Limb (tissue), 2 donors: ENCODE measurements around the gene TEX29.

Experiments used
- DNase-seq, 2 donors: peaks; one replicate each; pipeline ENCODE4 v3.0.0-alpha.2; 2016; ENCODE audit errors: extremely low spot score in 2 of 2

Gene TEX29

DNA sequence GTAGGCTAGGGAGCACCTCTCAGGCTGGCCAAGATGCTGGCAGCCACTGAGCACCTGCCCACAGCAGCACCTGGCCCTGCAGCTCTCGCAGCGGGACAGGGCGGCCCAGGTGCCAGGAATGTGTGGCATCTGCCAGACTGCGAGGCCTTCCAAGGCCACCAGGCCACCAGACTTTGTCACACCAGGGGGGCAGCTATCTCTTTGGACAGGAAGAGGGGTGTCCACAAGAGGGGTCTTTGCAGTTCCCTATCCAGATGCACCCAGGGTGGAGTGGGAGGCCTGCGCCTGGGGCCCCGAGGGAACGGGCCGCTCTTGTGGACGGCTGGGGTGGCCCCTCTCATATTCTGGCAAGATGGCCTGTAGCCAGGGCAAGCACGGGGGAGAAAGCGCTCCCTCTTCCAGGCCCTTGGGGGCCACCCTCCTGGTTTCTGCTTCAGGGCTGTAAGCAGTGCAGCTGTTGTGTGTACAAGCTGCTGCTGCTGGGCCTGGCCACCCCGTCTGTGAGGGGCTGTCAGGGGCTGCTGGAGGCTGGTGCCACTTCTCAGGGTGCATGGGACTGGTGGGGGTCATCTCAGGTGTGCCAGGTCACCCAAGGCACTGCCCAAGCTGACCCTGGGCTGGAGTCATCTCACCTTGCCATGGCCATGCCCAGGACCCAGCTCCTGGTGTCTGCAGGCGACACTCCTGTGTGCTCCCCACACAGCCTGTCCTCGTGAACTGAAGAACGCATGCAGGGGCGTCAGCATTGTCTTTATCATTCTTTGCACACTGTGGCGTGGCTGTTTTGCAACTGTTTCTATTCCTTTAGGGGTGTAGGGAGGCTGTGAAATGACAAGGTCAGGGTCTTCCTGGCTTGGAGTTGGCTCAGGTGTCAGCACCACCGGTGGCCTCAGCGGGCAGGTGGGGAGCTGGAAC is 1.8 kb downstream of the TEX29 start:
- peak in 1 of 2 donors; percentile 24 for DNase-seq

- no peak for DNase-seq
These were observed 2.5 kb downstream of the TEX29 start for GRCh38 chr13:111322916-111323331.

DNA sequence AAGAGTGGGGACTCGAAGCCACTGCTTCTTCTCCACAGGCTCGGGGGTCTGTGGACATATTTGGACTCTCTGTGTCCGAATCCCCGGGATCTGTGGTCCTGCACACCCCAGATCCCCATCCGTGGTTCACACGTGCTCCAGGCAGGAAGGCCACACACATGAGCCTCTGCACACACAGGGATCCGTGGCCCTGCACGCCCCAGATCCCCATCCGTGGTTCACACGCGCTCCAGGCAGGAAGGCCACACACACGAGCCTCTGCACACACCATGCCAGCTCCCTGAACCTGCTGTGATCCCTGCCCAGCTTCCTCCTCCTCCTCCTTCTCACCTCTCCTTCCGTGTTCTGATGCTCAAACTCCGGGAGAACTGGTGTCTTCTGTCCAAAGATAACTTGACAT is 3.1 kb downstream of the TEX29 start:
- DNase-seq: peak in 1 of 2 donors; percentile 14

DNA sequence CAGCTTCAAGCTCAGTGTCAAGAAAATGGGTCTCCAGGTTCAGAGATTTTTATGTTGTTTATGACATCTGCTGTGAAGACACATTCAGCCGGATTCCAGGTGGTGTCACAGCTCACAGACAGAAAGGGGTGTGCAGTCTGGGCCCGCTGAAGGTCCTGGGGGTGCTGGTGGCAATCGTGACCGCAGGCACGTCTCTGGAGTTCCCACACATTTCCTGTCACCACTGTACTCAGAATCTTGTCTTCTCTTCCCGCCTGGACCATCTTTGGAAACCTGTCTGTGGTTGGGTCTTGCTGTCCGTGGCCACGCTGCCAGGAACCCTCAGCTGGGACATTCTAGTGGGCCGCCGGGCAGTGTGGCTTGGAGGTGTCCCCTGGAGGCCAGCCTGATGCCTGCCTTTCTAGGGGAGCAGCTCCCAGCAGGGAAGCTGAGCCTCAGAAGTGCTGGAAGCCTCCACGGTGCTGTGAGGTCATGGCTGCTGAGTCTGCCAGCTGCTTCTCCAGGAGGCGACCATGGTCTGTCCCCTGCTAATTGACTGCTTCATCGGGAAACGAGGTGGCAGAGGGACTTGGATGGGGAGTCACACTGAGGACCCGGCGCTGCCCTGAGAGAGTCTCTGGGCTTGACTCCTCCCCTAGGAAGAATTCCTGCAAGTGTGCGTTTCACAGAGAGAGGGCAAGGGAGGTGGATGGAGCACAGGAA is 3.7 kb downstream of the TEX29 start:
- DNase-seq: peak in 1 of 2 donors; percentile 27

- DNase-seq: peak in 1 of 2 donors; percentile 21
These were observed 4.3 kb downstream of the TEX29 start for GRCh38 chr13:111324736-111325135.

- peak in 1 of 2 donors; percentile 30 for DNase-seq
These were observed 4.9 kb downstream of the TEX29 start for GRCh38 chr13:111325146-111325890.

GRCh38 chr13:111325941-111326620 is 5.6 kb downstream of the TEX29 start:
- peak in 1 of 2 donors; percentile 17 for DNase-seq

DNA sequence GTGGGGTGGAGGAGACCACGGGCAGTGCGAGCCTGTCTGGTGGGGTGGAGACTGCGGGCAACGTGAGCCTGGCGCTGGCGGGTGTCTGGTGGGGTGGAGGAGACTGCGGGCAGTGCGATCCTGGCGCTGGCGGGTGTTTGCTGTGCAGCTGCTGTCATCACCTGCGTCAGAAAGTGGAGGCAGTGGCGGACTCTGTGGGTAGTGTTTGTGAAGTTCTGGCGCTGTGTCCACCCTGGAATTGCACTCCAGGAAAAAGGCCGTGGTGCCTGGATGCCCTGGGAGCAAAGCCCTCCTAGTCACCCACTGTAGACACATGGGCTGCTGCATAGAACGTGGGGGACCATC is 6.2 kb downstream of the TEX29 start:
- peak in 1 of 2 donors; percentile 14 for DNase-seq

DNA sequence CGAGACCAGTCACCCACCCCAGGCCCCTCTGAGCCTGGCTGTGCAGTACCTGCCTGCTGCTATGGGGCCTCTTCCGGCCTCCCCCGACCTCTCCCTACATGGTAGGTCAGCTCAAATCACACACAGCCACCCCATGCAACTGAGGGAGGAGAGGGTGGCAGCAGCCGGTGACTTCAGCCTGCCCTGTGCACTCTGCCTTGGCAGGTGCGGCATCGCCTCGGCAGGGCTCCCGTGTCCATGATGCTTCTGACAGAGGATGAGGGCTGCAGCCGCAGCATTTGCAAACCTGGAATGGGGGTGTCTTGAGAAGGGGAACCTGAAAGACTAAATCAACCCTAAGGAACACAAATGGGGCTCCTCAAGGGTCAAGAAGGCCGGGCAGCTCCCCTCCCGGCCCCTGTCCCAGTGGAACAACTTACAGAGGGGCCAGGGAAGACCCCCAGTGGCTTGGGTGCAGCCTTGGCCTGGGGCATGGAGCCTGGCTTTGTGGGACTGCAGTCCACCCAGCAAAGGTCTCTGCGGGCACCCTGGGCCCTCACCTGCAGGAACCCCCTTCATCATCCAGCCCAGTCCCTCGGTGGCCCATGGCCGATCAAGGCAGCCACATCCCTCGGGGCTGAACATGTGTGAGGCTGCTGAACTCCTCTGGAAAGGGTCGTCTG is 6.7 kb downstream of the TEX29 start:
- no peak for DNase-seq

DNA sequence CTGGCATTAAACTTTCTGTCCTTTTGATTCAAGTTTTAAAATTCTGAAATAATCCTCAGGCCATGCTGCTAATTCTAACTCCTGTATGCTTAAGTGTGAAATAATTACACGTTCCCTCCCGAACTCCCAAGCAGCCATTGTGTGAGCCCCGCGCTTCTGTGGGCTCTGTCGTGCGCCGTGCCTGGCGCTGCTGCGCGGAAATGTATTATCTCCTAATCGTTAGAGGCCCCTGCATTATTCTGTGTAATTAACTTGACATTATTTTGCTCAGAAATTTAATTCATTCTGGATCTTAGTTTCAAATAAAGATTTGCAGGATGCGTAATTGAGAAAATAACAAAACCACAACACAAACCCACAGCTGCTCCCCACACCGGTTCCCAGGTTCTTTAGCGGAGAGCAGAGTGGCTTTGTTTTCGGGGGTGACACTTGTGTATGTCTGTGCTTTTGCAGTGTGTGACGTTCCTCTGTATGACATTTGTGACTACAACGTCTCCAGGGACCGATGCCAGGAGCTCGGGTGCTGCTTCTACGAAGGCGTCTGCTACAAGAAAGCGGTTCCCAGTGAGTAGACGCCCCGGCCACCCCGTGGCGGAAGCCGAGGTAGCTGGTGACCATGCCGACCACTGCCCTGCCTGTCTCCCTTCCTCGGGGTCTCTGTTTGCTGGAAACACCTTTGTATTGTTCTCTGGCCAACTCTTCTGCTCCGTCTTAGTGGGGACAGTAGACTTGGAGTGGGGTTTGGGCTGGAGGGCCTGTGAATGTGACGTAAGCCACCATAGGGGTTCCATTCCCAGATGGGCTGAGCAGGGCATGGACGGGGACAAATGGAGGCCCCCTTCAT is 7.5 kb downstream of the TEX29 start:
- DNase-seq: peak in 1 of 2 donors; percentile 14

- DNase-seq: no peak
These were observed 8.3 kb downstream of the TEX29 start for GRCh38 chr13:111328574-111329410.

- no peak for DNase-seq
These were observed 9.2 kb downstream of the TEX29 start for GRCh38 chr13:111329641-111330040.

- no peak for DNase-seq
These were observed 9.7 kb downstream of the TEX29 start for GRCh38 chr13:111330066-111330610.

- DNase-seq: no peak
These were observed 14.9 kb downstream of the TEX29 start for GRCh38 chr13:111335298-111335697.

GRCh38 chr13:111336666-111337065 is 16.2 kb downstream of the TEX29 start:
- no peak for DNase-seq

DNA sequence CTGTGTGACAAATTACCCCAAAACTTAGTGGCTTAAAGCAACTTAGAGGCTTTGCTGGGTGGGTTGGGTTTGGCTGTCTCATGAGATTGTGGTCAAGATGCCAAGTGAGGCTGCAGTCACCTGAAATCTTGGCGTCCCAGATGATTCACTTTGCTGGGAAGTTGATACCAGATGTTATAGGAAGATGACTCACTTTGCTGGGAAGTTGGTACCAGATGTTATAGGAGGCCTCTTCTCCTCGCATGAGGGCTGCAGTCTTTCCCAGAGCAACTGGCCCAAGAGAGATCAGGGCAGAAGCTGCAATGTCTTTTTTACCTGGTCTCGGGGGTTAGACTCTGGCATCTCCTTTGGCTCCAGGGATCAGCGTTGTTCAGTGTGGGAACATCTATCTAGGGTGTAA is 16.8 kb downstream of the TEX29 start:
- DNase-seq: no peak

GRCh38 chr13:111337741-111338140 is 17.3 kb downstream of the TEX29 start:
- DNase-seq: no peak

- peak in 1 of 2 donors; percentile 15 for DNase-seq
These were observed 18.4 kb downstream of the TEX29 start for GRCh38 chr13:111338841-111339240.
